Neural progenitor cell (in vitro differentiated cells): ENCODE results near the gene NUP93.

ENCODE experiments used
- EZH2 ChIP-seq: fragments of 200-600 bp; sonication (generic); IDR thresholded peaks from 2 replicates; pipeline ENCODE4 v1.6.1; 2017; ENCODE audit warnings: antibody characterized with exemption, mild to moderate bottlenecking, moderate library complexity
- EZH2phosphoT487 ChIP-seq: fragments of 200-600 bp; sonication (generic); IDR thresholded peaks from 2 replicates; pipeline ENCODE4 v1.6.1; 2017; ENCODE audit warnings: antibody characterized with exemption
- TF ChIP-seq, protein P1 (sequence below): fragments of 200-600 bp; sonication (generic); IDR thresholded peaks from 2 replicates; pipeline ENCODE4 v1.5.1; 2017; ENCODE audit warnings: antibody characterized with exemption, mild to moderate bottlenecking

DNA sequence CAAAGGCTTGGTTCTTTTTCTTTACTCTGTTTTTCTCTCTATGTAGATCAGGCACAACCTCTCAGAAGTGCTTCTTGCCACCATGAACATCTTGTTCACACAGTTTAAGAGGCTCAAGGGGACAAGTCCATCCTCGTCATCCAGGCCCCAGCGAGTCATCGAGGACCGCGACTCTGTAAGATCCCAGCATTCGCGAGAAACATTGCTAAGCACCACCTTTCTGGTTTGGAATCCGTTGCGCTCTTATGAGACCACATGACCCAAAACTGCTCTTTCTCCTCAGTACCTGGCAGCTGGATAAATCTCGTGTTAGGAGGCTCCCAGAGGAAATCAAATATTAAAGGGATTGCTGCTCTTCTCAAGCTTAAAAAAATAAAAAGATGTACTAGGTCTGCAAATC lies 111.7 kb downstream of the NUP93 start:
- TF ChIP-seq, protein P1, sequence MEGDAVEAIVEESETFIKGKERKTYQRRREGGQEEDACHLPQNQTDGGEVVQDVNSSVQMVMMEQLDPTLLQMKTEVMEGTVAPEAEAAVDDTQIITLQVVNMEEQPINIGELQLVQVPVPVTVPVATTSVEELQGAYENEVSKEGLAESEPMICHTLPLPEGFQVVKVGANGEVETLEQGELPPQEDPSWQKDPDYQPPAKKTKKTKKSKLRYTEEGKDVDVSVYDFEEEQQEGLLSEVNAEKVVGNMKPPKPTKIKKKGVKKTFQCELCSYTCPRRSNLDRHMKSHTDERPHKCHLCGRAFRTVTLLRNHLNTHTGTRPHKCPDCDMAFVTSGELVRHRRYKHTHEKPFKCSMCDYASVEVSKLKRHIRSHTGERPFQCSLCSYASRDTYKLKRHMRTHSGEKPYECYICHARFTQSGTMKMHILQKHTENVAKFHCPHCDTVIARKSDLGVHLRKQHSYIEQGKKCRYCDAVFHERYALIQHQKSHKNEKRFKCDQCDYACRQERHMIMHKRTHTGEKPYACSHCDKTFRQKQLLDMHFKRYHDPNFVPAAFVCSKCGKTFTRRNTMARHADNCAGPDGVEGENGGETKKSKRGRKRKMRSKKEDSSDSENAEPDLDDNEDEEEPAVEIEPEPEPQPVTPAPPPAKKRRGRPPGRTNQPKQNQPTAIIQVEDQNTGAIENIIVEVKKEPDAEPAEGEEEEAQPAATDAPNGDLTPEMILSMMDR = no peak
- TF ChIP-seq EZH2 (no peak), EZH2phosphoT487 (no peak)
